ENCODE results near the gene IRGQ.

GRCh38 chr19:43616306-43616705 is 20.4 kb upstream of the IRGQ start:
- TF ChIP-seq CTCF (IDR thresholded peaks at IDR 0.05) (no peak), POLR2A (IDR thresholded peaks at IDR 0.05) (no peak)
